ENCODE data around the gene THAP11. TPM values are rescaled to one million over a fixed set of nuclear protein-coding genes. Genes with fewer than 3 reads are reported as not detected.

Gene THAP11
- total and polyA plus RNA-seq, 2 of the 13 experiments (the other 11 are each of a cell fraction or from before 2014, with no cell fraction given): 44.2 to 53.4 TPM

DNA sequence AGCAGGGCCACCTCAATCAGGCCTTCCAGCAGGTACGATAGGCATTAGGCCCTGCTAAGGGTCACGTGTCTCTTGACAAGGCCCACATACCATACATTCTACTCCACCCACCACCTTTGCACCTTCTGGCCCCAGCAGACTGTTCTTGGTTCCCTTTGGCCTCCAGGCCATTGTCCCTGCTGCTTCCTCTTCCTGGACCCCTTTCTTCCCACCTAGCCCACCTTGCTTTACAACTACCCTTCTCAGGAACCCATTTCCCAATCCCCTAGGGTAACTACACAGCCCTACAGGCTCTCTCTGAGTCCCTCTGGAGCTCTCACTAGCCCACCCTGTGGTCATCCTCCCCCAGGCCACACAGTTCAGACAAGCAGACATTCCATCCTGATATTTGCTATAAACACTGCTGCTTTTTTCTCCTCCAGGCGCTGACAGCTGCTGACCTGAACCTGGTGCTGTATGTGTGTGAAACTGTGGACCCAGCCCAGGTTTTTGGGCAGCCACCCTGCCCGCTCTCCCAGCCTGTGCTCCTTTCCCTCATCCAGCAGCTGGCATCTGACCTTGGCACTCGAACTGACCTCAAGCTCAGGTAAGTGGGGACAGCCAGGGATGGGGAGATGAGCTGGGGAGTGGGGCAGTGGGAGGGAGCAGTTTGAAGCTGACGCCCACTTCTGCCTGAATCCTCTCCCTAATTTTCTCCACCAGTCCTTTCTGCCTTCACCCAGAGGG, 41.2 kb downstream of the THAP11 start (continued):
- TF ChIP-seq MAZ (IDR thresholded peaks at IDR 0.05; ENCODE audit: borderline replicate concordance, low read depth, low read length) (no peak), MAZ (CRISPR knock-in tag; IDR thresholded peaks at IDR 0.05; ENCODE audit: low read depth) (no peak), RNF2 (conservative IDR thresholded peaks at IDR 0.05; ENCODE audit: low read depth) (no peak), ZNF292 (CRISPR knock-in tag; IDR thresholded peaks at IDR 0.05; ENCODE audit: borderline replicate concordance, low read depth) (no peak), TBX2 (CRISPR knock-in tag; IDR thresholded peaks at IDR 0.05; ENCODE audit: borderline replicate concordance) (no peak), ZNF460 (CRISPR knock-in tag; IDR thresholded peaks at IDR 0.05; ENCODE audit: borderline replicate concordance) (no peak), XBP1 (CRISPR knock-in tag; IDR thresholded peaks at IDR 0.05) (no peak), HNRNPK (IDR thresholded peaks at IDR 0.05; ENCODE audit: low read depth, low read length, poor library complexity, severe bottlenecking) (no peak), NFKBIZ (CRISPR knock-in tag; IDR thresholded peaks at IDR 0.05) (no peak), NFATC3 (CRISPR knock-in tag; IDR thresholded peaks at IDR 0.05) (no peak), RAD51 (IDR thresholded peaks at IDR 0.05; ENCODE audit: borderline replicate concordance) (peak; percentile 44; the same call in 1 of the 2 replicates), BHLHE40 (IDR thresholded peaks at IDR 0.05; ENCODE audit: low read length) (peak; percentile 60; the same call in 1 of the 2 replicates), JUND (CRISPR knock-in tag; IDR thresholded peaks at IDR 0.05) (no peak), ZNF558 (CRISPR knock-in tag; IDR thresholded peaks at IDR 0.05; ENCODE audit: borderline replicate concordance) (no peak), ZNF614 (CRISPR knock-in tag; IDR thresholded peaks at IDR 0.05; ENCODE audit: borderline replicate concordance) (no peak), EZH2 (conservative IDR thresholded peaks at IDR 0.05; ENCODE audit: low read depth, low read length) (no peak), LCORL (IDR thresholded peaks at IDR 0.05) (no peak), LCORL (CRISPR knock-in tag; IDR thresholded peaks at IDR 0.05) (no peak), ZNF17 (CRISPR knock-in tag; IDR thresholded peaks at IDR 0.05) (no peak), NFIC (IDR thresholded peaks at IDR 0.05; ENCODE audit: low read length) (no peak)
- TF ChIP-seq, protein P1, sequence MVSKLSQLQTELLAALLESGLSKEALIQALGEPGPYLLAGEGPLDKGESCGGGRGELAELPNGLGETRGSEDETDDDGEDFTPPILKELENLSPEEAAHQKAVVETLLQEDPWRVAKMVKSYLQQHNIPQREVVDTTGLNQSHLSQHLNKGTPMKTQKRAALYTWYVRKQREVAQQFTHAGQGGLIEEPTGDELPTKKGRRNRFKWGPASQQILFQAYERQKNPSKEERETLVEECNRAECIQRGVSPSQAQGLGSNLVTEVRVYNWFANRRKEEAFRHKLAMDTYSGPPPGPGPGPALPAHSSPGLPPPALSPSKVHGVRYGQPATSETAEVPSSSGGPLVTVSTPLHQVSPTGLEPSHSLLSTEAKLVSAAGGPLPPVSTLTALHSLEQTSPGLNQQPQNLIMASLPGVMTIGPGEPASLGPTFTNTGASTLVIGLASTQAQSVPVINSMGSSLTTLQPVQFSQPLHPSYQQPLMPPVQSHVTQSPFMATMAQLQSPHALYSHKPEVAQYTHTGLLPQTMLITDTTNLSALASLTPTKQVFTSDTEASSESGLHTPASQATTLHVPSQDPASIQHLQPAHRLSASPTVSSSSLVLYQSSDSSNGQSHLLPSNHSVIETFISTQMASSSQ (IDR thresholded peaks at IDR 0.05; ENCODE audit: low read depth): no peak
- TF ChIP-seq, protein P1 (CRISPR knock-in tag; IDR thresholded peaks at IDR 0.05; ENCODE audit: borderline replicate concordance): no peak
- TF ChIP-seq, protein P2, sequence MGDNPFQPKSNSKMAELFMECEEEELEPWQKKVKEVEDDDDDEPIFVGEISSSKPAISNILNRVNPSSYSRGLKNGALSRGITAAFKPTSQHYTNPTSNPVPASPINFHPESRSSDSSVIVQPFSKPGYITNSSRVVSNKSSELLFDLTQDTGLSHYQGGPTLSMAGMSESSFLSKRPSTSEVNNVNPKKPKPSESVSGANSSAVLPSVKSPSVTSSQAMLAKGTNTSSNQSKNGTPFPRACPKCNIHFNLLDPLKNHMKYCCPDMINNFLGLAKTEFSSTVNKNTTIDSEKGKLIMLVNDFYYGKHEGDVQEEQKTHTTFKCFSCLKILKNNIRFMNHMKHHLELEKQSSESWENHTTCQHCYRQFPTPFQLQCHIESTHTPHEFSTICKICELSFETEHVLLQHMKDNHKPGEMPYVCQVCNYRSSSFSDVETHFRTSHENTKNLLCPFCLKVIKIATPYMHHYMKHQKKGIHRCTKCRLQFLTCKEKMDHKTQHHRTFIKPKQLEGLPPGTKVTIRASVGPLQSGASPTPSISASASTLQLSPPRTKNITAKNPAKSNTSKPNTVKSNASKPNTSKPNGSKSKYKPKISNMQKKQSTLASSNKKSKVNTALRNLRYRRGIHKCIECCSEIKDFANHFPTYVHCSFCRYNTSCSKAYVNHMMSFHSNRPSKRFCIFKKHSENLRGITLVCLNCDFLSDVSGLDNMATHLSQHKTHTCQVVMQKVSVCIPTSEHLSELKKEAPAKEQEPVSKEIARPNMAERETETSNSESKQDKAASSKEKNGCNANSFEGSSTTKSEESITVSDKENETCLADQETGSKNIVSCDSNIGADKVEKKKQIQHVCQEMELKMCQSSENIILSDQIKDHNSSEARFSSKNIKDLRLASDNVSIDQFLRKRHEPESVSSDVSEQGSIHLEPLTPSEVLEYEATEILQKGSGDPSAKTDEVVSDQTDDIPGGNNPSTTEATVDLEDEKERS (CRISPR knock-in tag; IDR thresholded peaks at IDR 0.05): no peak

All from HepG2 (cell line).